GM12878 (cell line): ENCODE measurements around the gene NRG3. TPM values are rescaled to one million over a fixed set of nuclear protein-coding genes. Genes with fewer than 3 reads are reported as not detected.

Experiments used
- ATAC-seq: fragments of 200-7000 bp; cut with Tn5 transposase; 3 replicates; pipeline ENCODE4 v1.9.1; 2020; ENCODE audit warnings: mild to moderate bottlenecking, moderate library complexity
- BruUV-seq: library from RNA; stranded (reverse); fragments of 400-500 nt; replicated peaks from 2 replicates; lab custom pipeline; 2021; lab: Mats Ljungman, UMichigan
- CTCF ChIA-PET: fragments of 300-600 bp; sonication (Branson Sonifier 250); formaldehyde crosslinking; extraction: SDS; loops from one replicate; lab custom pipeline; 2021; ENCODE audit warnings: inconsistent platforms; lab: Yijun Ruan, JAX
- POLR2A ChIA-PET: fragments of 350-600 bp; formaldehyde crosslinking; extraction: SDS; loops from one replicate; lab custom pipeline; 2021; ENCODE audit warnings: inconsistent platforms; lab: Charles Lee
- RAD21 ChIA-PET: fragments of 300-600 bp; sonication (Branson Sonifier 250); formaldehyde crosslinking; loops from one replicate; lab custom pipeline; 2023; ENCODE audit warnings: antibody characterized with exemption; ENCODE audit not compliant: unreplicated experiment; lab: Charles Lee
- SMC1A ChIA-PET: fragments of 300-600 bp; sonication (Branson Sonifier 250); formaldehyde crosslinking; loops from one replicate; lab custom pipeline; 2023; ENCODE audit not compliant: unreplicated experiment, uncharacterized antibody; lab: Charles Lee
- DNase-seq: peaks from one replicate; pipeline ENCODE4 v3.0.0-alpha.2; 2011; ENCODE audit warnings: low read depth, low spot score
- FAIRE-seq: peaks from 3 replicates; lab custom pipeline; 2011; peaks lifted over from hg19 to GRCh38; lab: Jason Lieb, UNC
- H2AFZ ChIP-seq: 2 replicates; pipeline ENCODE4 v1.6.0; 2011; ENCODE audit warnings: low read depth, low read length, control low read depth; ENCODE audit not compliant: control insufficient read depth
- H3K27ac ChIP-seq: 2 replicates; pipeline ENCODE4 v1.5.1; 2011; ENCODE audit warnings: control low read depth; ENCODE audit not compliant: control insufficient read depth, insufficient read depth
- H3K27me3 ChIP-seq, 2 experiments: replicated peaks in 1 of 2; 2 replicates each; pipeline versions ENCODE4 v1.6.0 to v1.6.1; 2011; ENCODE audit warnings: low read length in 1 of 2; ENCODE audit not compliant: control insufficient read depth in 2 of 2, insufficient read depth in 2 of 2
- H3K36me3 ChIP-seq, 2 experiments: 2 replicates each; pipeline ENCODE4 v1.5.1; 2011; ENCODE audit warnings: low read length in 1 of 2; ENCODE audit not compliant: control insufficient read depth in 2 of 2, insufficient read depth in 2 of 2
- H3K4me1 ChIP-seq: 2 replicates; pipeline ENCODE4 v1.6.1; 2011; ENCODE audit warnings: mild to moderate bottlenecking, low read length, moderate library complexity, mixed read lengths; ENCODE audit not compliant: control insufficient read depth, insufficient read depth
- H3K4me2 ChIP-seq: 2 replicates; pipeline ENCODE4 v1.6.0; 2011; ENCODE audit warnings: control low read depth; ENCODE audit not compliant: control insufficient read depth, insufficient read depth
- H3K4me3 ChIP-seq: fragments of 200-600 bp; sonication (generic); 2 replicates; pipeline ENCODE4 v1.5.1; 2016
- H3K79me2 ChIP-seq: 2 replicates; pipeline ENCODE4 v1.6.0; 2011; ENCODE audit warnings: low read length; ENCODE audit not compliant: control insufficient read depth, insufficient read depth
- H3K9ac ChIP-seq: 2 replicates; pipeline ENCODE4 v1.8.0; 2011; ENCODE audit warnings: low read length, control low read depth, mixed read lengths; ENCODE audit not compliant: control insufficient read depth, insufficient read depth
- H3K9me3 ChIP-seq: replicated peaks from 3 replicates; pipeline ENCODE4 v1.5.1; 2011; ENCODE audit warnings: mild to moderate bottlenecking, low read length; ENCODE audit not compliant: control insufficient read depth, insufficient read depth
- H4K20me1 ChIP-seq: 2 replicates; pipeline ENCODE4 v1.6.0; 2011; ENCODE audit not compliant: control insufficient read depth, insufficient read depth
- ATF3 ChIP-seq: IDR thresholded peaks from 2 replicates; pipeline ENCODE4 v1.6.1; 2011; ENCODE audit warnings: low read depth, mild to moderate bottlenecking, low read length, moderate library complexity, borderline replicate concordance; ENCODE audit errors: extremely low read depth
- E2F4 ChIP-seq: IDR thresholded peaks from 2 replicates; pipeline ENCODE4 v1.6.1; 2012; ENCODE audit warnings: low read depth, low read length, improper control_type of control experiment
- E4F1 ChIP-seq: fragments of 450-650 bp; IDR thresholded peaks from 2 replicates; pipeline ENCODE4 v1.6.1; 2018; ENCODE audit warnings: borderline replicate concordance, mild to moderate bottlenecking; ENCODE audit not compliant: partially characterized antibody
- ELK1 ChIP-seq: IDR thresholded peaks from 2 replicates; pipeline ENCODE4 v1.6.1; 2012; ENCODE audit warnings: low read depth, low read length, improper control_type of control experiment
- HDGF ChIP-seq: fragments of 450-650 bp; IDR thresholded peaks from 2 replicates; pipeline ENCODE4 v1.6.1; 2016; ENCODE audit warnings: antibody characterized with exemption
- IKZF1 ChIP-seq: fragments of 450-650 bp; conservative IDR thresholded peaks from 2 replicates; pipeline ENCODE4 v1.6.1; 2017; ENCODE audit warnings: antibody characterized with exemption, mild to moderate bottlenecking
- IRF5 ChIP-seq: fragments of 450-650 bp; IDR thresholded peaks from 2 replicates; pipeline ENCODE4 v1.6.1; 2017; ENCODE audit warnings: borderline replicate concordance
- KLF5 ChIP-seq: fragments of 450-650 bp; IDR thresholded peaks from 2 replicates; pipeline ENCODE4 v1.6.1; 2014; ENCODE audit warnings: mild to moderate bottlenecking; ENCODE audit not compliant: partially characterized antibody
- LARP7 ChIP-seq: fragments of 450-650 bp; IDR thresholded peaks from 2 replicates; pipeline ENCODE4 v1.6.1; 2017; ENCODE audit warnings: mild to moderate bottlenecking
- NFYB ChIP-seq: IDR thresholded peaks from 2 replicates; pipeline ENCODE4 v1.6.1; 2011; ENCODE audit warnings: low read depth, mild to moderate bottlenecking, low read length, improper control_type of control experiment, moderate library complexity; ENCODE audit not compliant: insufficient read depth
- NRF1 ChIP-seq: conservative IDR thresholded peaks from 2 replicates; pipeline ENCODE4 v1.6.1; 2011; ENCODE audit warnings: mild to moderate bottlenecking, low read depth, low read length, improper control_type of control experiment
- POU2F2 ChIP-seq: IDR thresholded peaks from 3 replicates; pipeline ENCODE4 v1.6.1; 2011; ENCODE audit warnings: low read depth, mild to moderate bottlenecking, low read length, borderline replicate concordance
- RFX5 ChIP-seq: IDR thresholded peaks from 2 replicates; pipeline ENCODE4 v1.6.1; 2011; ENCODE audit warnings: low read depth, low read length, improper control_type of control experiment
- SIX5 ChIP-seq: IDR thresholded peaks from 2 replicates; pipeline ENCODE4 v1.6.1; 2011; ENCODE audit warnings: mild to moderate bottlenecking, low read depth, low read length, moderate library complexity; ENCODE audit not compliant: severe bottlenecking
- SP1 ChIP-seq: IDR thresholded peaks from one replicate; pipeline ENCODE4 v1.6.1; 2011; ENCODE audit warnings: low read depth, low read length
- TBL1XR1 ChIP-seq: IDR thresholded peaks from 2 replicates; pipeline ENCODE4 v1.6.1; 2012; ENCODE audit warnings: low read depth, low read length, improper control_type of control experiment
- TCF12 ChIP-seq: IDR thresholded peaks from 2 replicates; pipeline ENCODE4 v1.6.1; 2011; ENCODE audit warnings: low read depth, mild to moderate bottlenecking, low read length
- ZBTB33 ChIP-seq: fragments of 450-650 bp; IDR thresholded peaks from 2 replicates; pipeline ENCODE4 v1.6.1; 2017; ENCODE audit warnings: mild to moderate bottlenecking
- WGBS: methylation state at CpG from one replicate; pipeline ENCODE4 v1.1.6; 2016; ENCODE audit warnings: low lambda C conversion rate; ENCODE audit not compliant: insufficient replicate concordance, insufficient coverage; ENCODE audit errors: missing lambda C conversion rate; 5-methylcytosine and 5-hydroxymethylcytosine counted together
- in situ Hi-C: fragments of 300-500 bp; cut with MboI; formaldehyde crosslinking; loops from 9 replicates; pipeline ENCODE4 v1.14.3; 2018; ENCODE audit warnings: mixed read lengths
- intact Hi-C: fragments of 100-400 bp; cut with micrococcal nuclease; formaldehyde crosslinking; loops from one replicate; pipeline ENCODE4 v1.14.2; 2022; ENCODE audit not compliant: unreplicated experiment
- polyA plus RNA-seq, 11 experiments: library from polyadenylated mRNA; depleted of rRNA in 4 of 11; unstranded in 6 of 11; stranded (reverse) in 5 of 11; fragments of >200 nt; fragmentation: Nextera tagmentation in 4 of 11; fragmentation: Illumina TruSeq in 1 of 11; extraction: Ambion mirVana in 4 of 11; extraction: Trizol in 1 of 11; gene quantifications; 1 replicate in 1 of 11; 2 replicates in 10 of 11; pipeline versions ENCODE4 v1.2.1 to v1.2.3, GENCODE V29; 2011 to 2016; ENCODE audit warnings: inconsistent platforms in 2 of 11, missing spikeins in 2 of 11, low read depth in 1 of 11
- total RNA-seq, 4 experiments: library from RNA; depleted of rRNA in 3 of 4; stranded (reverse); fragments of >200 nt in 3 of 4; fragmentation: Illumina TruSeq in 1 of 4; extraction: Trizol in 1 of 4; gene quantifications; 2 replicates each; pipeline versions ENCODE4 v1.2.1 to v1.2.3, GENCODE V29; 2013 to 2021

NRG3 gene
- total and polyA plus RNA-seq, 10 of the 15 experiments (the other 5 are each of a cell fraction or from before 2014, with no cell fraction given), result 0.03 to 0.41 (median 0.17) TPM; not detected in 3

GRCh38 chr10:82890573-82890972 is 1015.6 kb downstream of the NRG3 start:
- CTCF ChIA-PET, result no interaction called here
- no peak for FAIRE-seq
- no peaks in the 10 kb centered on the region for H3K4me1 ChIP-seq
- no peak for TF ChIP-seq TCF12
- no peak for TF ChIP-seq POU2F2
- TF ChIP-seq ATF3, result no peak
- no peak for TF ChIP-seq NFYB
- TF ChIP-seq NRF1, result no peak
- TF ChIP-seq KLF5, result no peak
- no peak for TF ChIP-seq SIX5
- no peak for TF ChIP-seq ZBTB33
- no peak for TF ChIP-seq IKZF1
- no peak for TF ChIP-seq SP1
- no peak for TF ChIP-seq RFX5
- no peak for TF ChIP-seq IRF5
- TF ChIP-seq LARP7, result no peak
- no peak for TF ChIP-seq E4F1
- TF ChIP-seq TBL1XR1, result no peak
- TF ChIP-seq HDGF, result no peak
- no peak for TF ChIP-seq ELK1
- TF ChIP-seq E2F4, result no peak
- no peak overlapping the region for H3K9ac ChIP-seq
- in situ Hi-C loops (no loop called here), intact Hi-C loops (no loop called here)
- H3K36me3 ChIP-seq, result no peaks in the 10 kb centered on the region
- no peak overlapping the region for H3K27ac ChIP-seq
- 10% methylated on average over 5 of the region's 5 CpGs for WGBS
- no peaks in the 10 kb centered on the region for H3K9me3 ChIP-seq
- H2AFZ ChIP-seq, result no peak overlapping the region
- no peak overlapping the region for H3K4me3 ChIP-seq
- H4K20me1 ChIP-seq, result no peaks in the 10 kb centered on the region
- H3K4me2 ChIP-seq, result no peak overlapping the region
- SMC1A ChIA-PET, result no interaction called here
- H3K27me3 ChIP-seq, result no peaks in the 10 kb centered on the region
- BruUV-seq, result no TSS peak
- H3K79me2 ChIP-seq, result no peaks in the 10 kb centered on the region
- no peak for DNase-seq
- no peak for ATAC-seq
- RAD21 ChIA-PET, result no interaction called here
- POLR2A ChIA-PET, result no interaction called here
